Right renal pelvis (tissue), 4 donors: ENCODE measurements around the gene COX11. TPM values are rescaled to one million over a fixed set of nuclear protein-coding genes. Genes with fewer than 3 reads are reported as not detected.

ENCODE experiments used
- polyA plus RNA-seq, 4 donors: library from polyadenylated mRNA; unstranded; fragments of 120-200 nt; gene quantifications; one replicate each; pipeline ENCODE4 v1.2.1, GENCODE V29; 2013; ENCODE audit not compliant: insufficient read length in 4 of 4

The COX11 gene
- polyA plus RNA-seq, 4 donors: 86.4 to 101 (median 95.6) TPM

Other genes starting within 250 kb of the COX11 start
- 100 to 1,000 TPM in 2 of 4 donors, 10 to 100 TPM in 2; 87.6 to 109 (median 102) TPM for gene TOM1L1, start 67.8 kb downstream of the COX11 start, polyA plus RNA-seq
- 10 to 100 TPM; 15.5 to 20.1 (median 19.0) TPM for gene STXBP4, start 111 bp upstream of the COX11 start, polyA plus RNA-seq